ENCODE results near the gene RNF26. TPM values are rescaled to one million over a fixed set of nuclear protein-coding genes. Genes with fewer than 3 reads are reported as not detected.

Gene RNF26
- total RNA-seq, 1 donor from 2014 or later = 34.2 TPM

- Mint-ChIP-seq H3K27me3 (no peaks in the 10 kb centered on the region), H3K9me3 (ENCODE audit: low read depth) (no peaks in the 10 kb centered on the region), H3K27ac (no peak overlapping the region), H3K4me3 (ENCODE audit: low read depth) (no peak overlapping the region), H3K4me1 (ENCODE audit: low read depth) (no peaks in the 10 kb centered on the region), H3K36me3 (ENCODE audit: insufficient read depth) (peaks cover 28% of the 10 kb centered on the region)
- DNase-seq (ENCODE audit: low spot score, unreplicated experiment) = no peak
- no peak for TF ChIP-seq CTCF (IDR thresholded peaks at IDR 0.05; ENCODE audit: unreplicated experiment)
These were observed 39.1 kb upstream of the RNF26 start for GRCh38 chr11:119295178-119295577.

- Mint-ChIP-seq H3K36me3 (ENCODE audit: insufficient read depth) (peaks cover 23% of the 10 kb centered on the region), H3K27ac (no peak overlapping the region), H3K4me3 (ENCODE audit: low read depth) (no peak overlapping the region), H3K9me3 (ENCODE audit: low read depth) (no peaks in the 10 kb centered on the region), H3K4me1 (ENCODE audit: low read depth) (no peaks in the 10 kb centered on the region), H3K27me3 (no peaks in the 10 kb centered on the region)
- no peak for TF ChIP-seq CTCF (IDR thresholded peaks at IDR 0.05; ENCODE audit: unreplicated experiment)
- DNase-seq (ENCODE audit: low spot score, unreplicated experiment) = no peak
These were observed 36.4 kb upstream of the RNF26 start for GRCh38 chr11:119297938-119298337.

GRCh38 chr11:119298726-119299125, 35.6 kb upstream of the RNF26 start:
- H3K4me1 Mint-ChIP-seq (ENCODE audit: low read depth) = no peaks in the 10 kb centered on the region
- no peak overlapping the region for H3K27ac Mint-ChIP-seq
- H3K4me3 Mint-ChIP-seq (ENCODE audit: low read depth) = no peak overlapping the region
- no peaks in the 10 kb centered on the region for H3K27me3 Mint-ChIP-seq
- H3K36me3 Mint-ChIP-seq (ENCODE audit: insufficient read depth) = peaks cover 24% of the 10 kb centered on the region
- no peak for DNase-seq (ENCODE audit: low spot score, unreplicated experiment)
- no peak for TF ChIP-seq CTCF (IDR thresholded peaks at IDR 0.05; ENCODE audit: unreplicated experiment)
- no peaks in the 10 kb centered on the region for H3K9me3 Mint-ChIP-seq (ENCODE audit: low read depth)

GRCh38 chr11:119299416-119299815, 34.9 kb upstream of the RNF26 start:
- H3K27ac Mint-ChIP-seq = no peak overlapping the region
- H3K27me3 Mint-ChIP-seq = no peaks in the 10 kb centered on the region
- peaks cover 25% of the 10 kb centered on the region for H3K36me3 Mint-ChIP-seq (ENCODE audit: insufficient read depth)
- DNase-seq (ENCODE audit: low spot score, unreplicated experiment) = no peak
- H3K4me1 Mint-ChIP-seq (ENCODE audit: low read depth) = no peaks in the 10 kb centered on the region
- no peak for TF ChIP-seq CTCF (IDR thresholded peaks at IDR 0.05; ENCODE audit: unreplicated experiment)
- H3K4me3 Mint-ChIP-seq (ENCODE audit: low read depth) = no peak overlapping the region
- no peaks in the 10 kb centered on the region for H3K9me3 Mint-ChIP-seq (ENCODE audit: low read depth)

- TF ChIP-seq CTCF (IDR thresholded peaks at IDR 0.05; ENCODE audit: unreplicated experiment) = no peak
- no peaks in the 10 kb centered on the region for H3K27me3 Mint-ChIP-seq
- H3K9me3 Mint-ChIP-seq (ENCODE audit: low read depth) = no peaks in the 10 kb centered on the region
- H3K4me1 Mint-ChIP-seq (ENCODE audit: low read depth) = no peaks in the 10 kb centered on the region
- H3K27ac Mint-ChIP-seq = no peak overlapping the region
- no peak overlapping the region for H3K4me3 Mint-ChIP-seq (ENCODE audit: low read depth)
- DNase-seq (ENCODE audit: low spot score, unreplicated experiment) = no peak
- peaks cover 27% of the 10 kb centered on the region for H3K36me3 Mint-ChIP-seq (ENCODE audit: insufficient read depth)
These were observed 33.9 kb upstream of the RNF26 start for GRCh38 chr11:119300198-119300964.

All from progenitor cell of endocrine pancreas (in vitro differentiated cells).